Nephron (organoid): ENCODE measurements around the gene CFAP97D1.

ENCODE experiments used
- H3K27ac Mint-ChIP-seq, 3 experiments: 2 replicates each; pipeline ENCODE4 v1.8.0; 2020; ENCODE audit warnings: mixed read lengths in 3 of 3, mild to moderate bottlenecking in 2 of 3, moderate library complexity in 1 of 3
- H3K27me3 Mint-ChIP-seq: 2 replicates; pipeline ENCODE4 v1.8.0; 2021; ENCODE audit warnings: low read depth, mild to moderate bottlenecking, moderate library complexity, mixed read lengths
- H3K36me3 Mint-ChIP-seq: 2 replicates; pipeline ENCODE4 v1.8.0; 2020; ENCODE audit warnings: low read depth, mixed read lengths
- H3K4me1 Mint-ChIP-seq: 2 replicates; pipeline ENCODE4 v1.8.0; 2020; ENCODE audit warnings: mixed read lengths
- H3K4me3 Mint-ChIP-seq, 3 experiments: 2 replicates each; pipeline ENCODE4 v1.8.0; 2020; ENCODE audit warnings: mild to moderate bottlenecking in 3 of 3, mixed read lengths in 3 of 3, moderate library complexity in 2 of 3
- H3K9me3 Mint-ChIP-seq: 2 replicates; pipeline ENCODE4 v1.8.0; 2020; ENCODE audit warnings: mixed read lengths
- TF ChIP-seq, protein P1 (sequence below), 3 experiments: fragments of 200-600 bp; sonication (generic); IDR thresholded peaks; one replicate each; pipeline ENCODE4 v1.5.0; 2021; ENCODE audit warnings: antibody characterized with exemption in 3 of 3; ENCODE audit not compliant: unreplicated experiment in 3 of 3

CFAP97D1 gene

DNA sequence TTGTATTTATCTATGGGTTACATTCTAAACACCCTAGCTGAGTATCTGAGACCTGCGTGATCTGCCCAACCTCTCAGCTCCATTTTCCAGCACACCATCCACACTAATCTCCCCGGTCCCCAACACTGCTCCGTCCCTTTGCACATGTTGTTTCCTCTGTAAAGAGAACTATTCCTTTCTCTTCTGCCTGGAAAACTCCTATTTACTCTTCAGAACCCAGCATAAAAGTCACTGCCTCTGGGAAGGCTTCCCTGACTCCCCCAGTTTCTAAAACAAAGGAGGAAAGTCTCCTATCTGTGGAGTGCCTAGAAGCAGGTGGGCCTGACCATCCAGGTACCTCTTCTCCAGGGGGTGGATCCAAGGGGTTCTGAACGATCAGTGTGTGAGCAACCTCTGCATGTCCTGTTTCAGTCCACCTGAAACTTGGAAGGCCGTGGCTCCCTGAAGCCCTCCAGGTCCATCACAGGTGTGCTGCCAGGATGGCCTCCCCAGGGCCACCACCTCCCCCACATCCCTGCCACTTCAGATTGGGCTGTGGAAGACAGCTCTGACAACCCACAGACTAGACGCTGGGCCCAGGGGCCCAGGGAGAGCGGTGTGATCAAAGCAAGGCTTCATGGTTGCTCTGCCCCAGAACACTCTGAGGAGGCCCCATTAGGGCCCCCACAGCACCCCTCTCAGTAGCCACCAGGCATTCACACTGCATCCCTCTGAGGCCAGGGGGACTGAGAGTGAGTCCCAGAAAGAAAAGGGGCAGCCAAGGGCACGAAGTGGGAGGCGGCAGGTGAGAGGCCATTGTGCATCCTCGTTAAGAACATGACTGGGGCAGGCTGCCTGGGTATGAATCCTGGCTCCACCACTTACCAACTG, 32.4 kb downstream of the CFAP97D1 start:
- Mint-ChIP-seq H3K9me3 (no peaks in the 10 kb centered on the region), H3K4me1 (peaks cover 8% of the 10 kb centered on the region), H3K4me3 (no peak overlapping the region), H3K27me3 (no peaks in the 10 kb centered on the region), H3K36me3 (peaks cover 21% of the 10 kb centered on the region), H3K27ac (no peak overlapping the region)
- TF ChIP-seq, protein P1, sequence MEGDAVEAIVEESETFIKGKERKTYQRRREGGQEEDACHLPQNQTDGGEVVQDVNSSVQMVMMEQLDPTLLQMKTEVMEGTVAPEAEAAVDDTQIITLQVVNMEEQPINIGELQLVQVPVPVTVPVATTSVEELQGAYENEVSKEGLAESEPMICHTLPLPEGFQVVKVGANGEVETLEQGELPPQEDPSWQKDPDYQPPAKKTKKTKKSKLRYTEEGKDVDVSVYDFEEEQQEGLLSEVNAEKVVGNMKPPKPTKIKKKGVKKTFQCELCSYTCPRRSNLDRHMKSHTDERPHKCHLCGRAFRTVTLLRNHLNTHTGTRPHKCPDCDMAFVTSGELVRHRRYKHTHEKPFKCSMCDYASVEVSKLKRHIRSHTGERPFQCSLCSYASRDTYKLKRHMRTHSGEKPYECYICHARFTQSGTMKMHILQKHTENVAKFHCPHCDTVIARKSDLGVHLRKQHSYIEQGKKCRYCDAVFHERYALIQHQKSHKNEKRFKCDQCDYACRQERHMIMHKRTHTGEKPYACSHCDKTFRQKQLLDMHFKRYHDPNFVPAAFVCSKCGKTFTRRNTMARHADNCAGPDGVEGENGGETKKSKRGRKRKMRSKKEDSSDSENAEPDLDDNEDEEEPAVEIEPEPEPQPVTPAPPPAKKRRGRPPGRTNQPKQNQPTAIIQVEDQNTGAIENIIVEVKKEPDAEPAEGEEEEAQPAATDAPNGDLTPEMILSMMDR (IDR thresholded peaks at IDR 0.05; ENCODE audit: unreplicated experiment in 3 of 3) = no peak

DNA sequence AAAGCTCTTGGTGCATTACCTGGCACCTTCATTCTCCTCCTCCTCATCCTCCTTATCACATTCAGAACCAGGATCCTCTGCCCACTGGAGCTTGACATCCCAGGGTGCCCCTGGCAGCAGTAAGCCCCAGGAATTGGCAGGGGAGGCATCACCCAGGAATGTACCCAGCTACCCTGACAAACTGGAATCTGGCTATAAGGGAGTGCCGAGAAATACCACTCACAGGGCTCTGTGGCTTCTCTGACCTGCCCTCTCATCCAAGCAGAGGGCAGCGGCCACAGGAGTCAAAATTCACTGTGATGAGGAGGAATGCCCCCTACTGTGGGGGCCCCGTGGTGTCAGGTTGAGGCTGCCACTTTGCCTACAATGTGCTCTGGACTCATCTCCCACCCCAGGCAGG, 33.2 kb downstream of the CFAP97D1 start:
- TF ChIP-seq, protein P1 (IDR thresholded peaks at IDR 0.05; ENCODE audit: unreplicated experiment in 3 of 3) = no peak
- Mint-ChIP-seq H3K36me3 (peaks cover 18% of the 10 kb centered on the region), H3K27me3 (no peaks in the 10 kb centered on the region), H3K4me1 (peaks cover 6% of the 10 kb centered on the region), H3K9me3 (no peaks in the 10 kb centered on the region), H3K4me3 (no peak overlapping the region), H3K27ac (no peak overlapping the region)

DNA sequence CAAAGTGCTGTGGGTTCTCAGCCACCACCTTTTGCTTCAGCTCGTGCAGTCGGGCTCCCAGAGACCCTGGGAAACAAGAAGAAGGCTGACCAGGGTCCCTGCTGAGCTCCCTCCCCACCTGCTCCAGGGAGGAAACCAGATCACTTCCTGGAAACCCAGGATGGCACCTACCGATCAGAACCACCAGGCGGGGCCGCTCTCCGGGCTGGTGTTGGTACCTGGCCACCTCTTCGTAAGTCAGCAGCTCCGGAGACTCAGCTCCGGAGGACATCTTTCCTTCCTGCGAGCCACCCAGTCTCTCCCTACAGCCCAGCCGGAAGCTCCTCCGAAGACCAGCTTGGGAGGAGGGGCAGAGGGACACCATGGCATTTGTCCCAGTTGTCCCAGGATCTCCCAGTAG, 33.8 kb downstream of the CFAP97D1 start:
- H3K4me1 Mint-ChIP-seq = peaks cover 3% of the 10 kb centered on the region
- no peaks in the 10 kb centered on the region for H3K27me3 Mint-ChIP-seq
- H3K36me3 Mint-ChIP-seq = peaks cover 16% of the 10 kb centered on the region
- no peak overlapping the region for H3K4me3 Mint-ChIP-seq
- TF ChIP-seq, protein P1 (IDR thresholded peaks at IDR 0.05; ENCODE audit: unreplicated experiment in 3 of 3) = no peak
- H3K9me3 Mint-ChIP-seq = no peaks in the 10 kb centered on the region
- no peak overlapping the region for H3K27ac Mint-ChIP-seq

DNA sequence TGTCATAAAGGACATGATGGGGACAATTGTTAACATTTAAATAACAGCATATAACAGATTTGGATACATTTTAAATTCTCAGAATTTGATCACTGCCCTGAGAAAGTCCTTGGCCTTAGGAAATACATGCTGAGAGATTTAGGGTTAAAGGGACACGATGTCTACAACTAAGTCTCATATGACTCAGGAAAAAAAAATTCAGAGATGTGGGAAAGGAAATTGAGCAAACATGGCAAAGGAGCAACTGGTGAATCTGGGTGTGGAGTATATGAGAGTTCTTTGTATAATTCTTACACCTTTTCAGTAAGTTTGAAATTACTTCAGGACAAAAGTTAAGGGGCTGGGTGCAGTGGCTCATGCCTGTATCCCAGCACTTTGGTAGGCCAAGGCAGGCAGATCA, 34.5 kb downstream of the CFAP97D1 start:
- H3K27me3 Mint-ChIP-seq = no peaks in the 10 kb centered on the region
- H3K4me3 Mint-ChIP-seq = no peak overlapping the region
- peaks cover 19% of the 10 kb centered on the region for H3K36me3 Mint-ChIP-seq
- H3K4me1 Mint-ChIP-seq = no peaks in the 10 kb centered on the region
- TF ChIP-seq, protein P1 (IDR thresholded peaks at IDR 0.05; ENCODE audit: unreplicated experiment in 3 of 3) = no peak
- no peak overlapping the region for H3K27ac Mint-ChIP-seq
- H3K9me3 Mint-ChIP-seq = no peaks in the 10 kb centered on the region

DNA sequence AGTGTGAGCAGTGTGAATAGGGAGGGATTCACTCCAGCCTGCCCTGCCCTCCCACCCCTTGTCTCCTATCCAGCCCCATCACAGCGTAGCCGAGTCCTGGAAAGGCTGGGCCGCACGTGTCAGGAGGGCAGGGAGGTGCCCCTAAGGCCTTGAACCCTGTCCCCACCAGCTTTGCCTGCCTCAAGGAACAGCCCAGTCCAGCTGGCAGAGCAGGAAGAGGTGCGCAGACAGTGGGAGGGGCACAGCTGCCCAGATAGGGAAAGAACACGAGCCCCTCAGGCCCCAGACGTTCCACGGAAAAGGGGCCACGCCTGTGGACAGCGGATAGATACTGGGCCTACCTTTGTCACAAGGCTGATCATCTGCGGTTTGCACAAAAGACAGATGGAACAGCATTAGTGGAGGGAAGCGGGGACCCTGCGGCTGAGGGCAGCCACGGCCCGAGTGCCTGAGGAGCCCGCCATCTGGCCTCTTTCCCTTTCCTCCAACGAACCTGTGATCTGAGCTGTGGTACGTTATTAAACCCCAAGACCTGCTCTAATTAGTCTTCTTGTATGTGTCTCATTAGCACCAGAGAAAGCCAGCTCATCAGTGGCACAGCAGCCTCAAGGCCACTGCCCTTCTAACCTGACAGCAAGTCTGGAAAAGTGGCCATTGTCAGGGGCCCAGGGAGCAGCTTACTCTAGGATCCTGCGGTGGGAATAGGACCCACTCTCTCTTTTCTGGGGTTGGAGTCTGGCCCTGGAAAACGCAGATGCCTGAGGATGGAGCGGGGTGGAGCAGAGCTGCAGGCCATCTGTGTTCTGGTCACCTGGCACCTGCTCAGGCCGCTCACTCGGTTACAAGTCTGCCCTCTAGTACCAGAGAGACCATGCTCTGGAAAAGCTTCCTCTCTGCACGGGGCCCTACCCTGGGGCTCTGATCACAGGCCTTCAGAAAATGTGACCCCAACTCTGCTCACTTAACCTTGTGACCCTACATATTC, 36.4 kb downstream of the CFAP97D1 start:
- H3K36me3 Mint-ChIP-seq = peaks cover 27% of the 10 kb centered on the region
- no peak overlapping the region for H3K4me3 Mint-ChIP-seq
- H3K27ac Mint-ChIP-seq = no peak overlapping the region
- H3K9me3 Mint-ChIP-seq = no peaks in the 10 kb centered on the region
- TF ChIP-seq, protein P1 (IDR thresholded peaks at IDR 0.05; ENCODE audit: unreplicated experiment in 3 of 3) = no peak
- H3K27me3 Mint-ChIP-seq = no peaks in the 10 kb centered on the region
- H3K4me1 Mint-ChIP-seq = no peaks in the 10 kb centered on the region
